ENCODE data around the gene FSCN2.

Gene FSCN2

DNA sequence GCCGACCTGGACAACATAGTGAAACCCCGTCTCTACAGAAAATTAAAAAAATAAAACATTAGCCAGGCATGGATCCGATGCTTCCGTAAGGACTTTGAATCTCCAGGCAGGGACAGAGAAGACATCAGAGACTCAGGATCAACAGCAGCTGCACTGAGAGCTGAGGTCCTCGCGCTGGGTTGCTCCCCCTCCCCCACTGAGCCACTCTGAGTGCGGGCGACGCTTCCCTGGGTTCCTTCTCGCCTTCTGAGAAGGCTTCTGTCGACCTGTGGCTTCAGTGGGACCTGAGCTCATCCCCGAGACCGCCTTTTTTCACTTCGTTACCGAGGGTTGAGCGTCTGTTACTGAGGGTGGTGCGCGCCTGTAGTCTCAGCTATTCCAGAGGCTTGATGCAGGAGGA lies 36.0 kb upstream of the FSCN2 start:
- no peak overlapping the region for H3K4me3 ChIP-seq (replicated peaks; ENCODE audit: low read depth, low read length)
- TF ChIP-seq, protein P1, sequence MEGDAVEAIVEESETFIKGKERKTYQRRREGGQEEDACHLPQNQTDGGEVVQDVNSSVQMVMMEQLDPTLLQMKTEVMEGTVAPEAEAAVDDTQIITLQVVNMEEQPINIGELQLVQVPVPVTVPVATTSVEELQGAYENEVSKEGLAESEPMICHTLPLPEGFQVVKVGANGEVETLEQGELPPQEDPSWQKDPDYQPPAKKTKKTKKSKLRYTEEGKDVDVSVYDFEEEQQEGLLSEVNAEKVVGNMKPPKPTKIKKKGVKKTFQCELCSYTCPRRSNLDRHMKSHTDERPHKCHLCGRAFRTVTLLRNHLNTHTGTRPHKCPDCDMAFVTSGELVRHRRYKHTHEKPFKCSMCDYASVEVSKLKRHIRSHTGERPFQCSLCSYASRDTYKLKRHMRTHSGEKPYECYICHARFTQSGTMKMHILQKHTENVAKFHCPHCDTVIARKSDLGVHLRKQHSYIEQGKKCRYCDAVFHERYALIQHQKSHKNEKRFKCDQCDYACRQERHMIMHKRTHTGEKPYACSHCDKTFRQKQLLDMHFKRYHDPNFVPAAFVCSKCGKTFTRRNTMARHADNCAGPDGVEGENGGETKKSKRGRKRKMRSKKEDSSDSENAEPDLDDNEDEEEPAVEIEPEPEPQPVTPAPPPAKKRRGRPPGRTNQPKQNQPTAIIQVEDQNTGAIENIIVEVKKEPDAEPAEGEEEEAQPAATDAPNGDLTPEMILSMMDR (IDR thresholded peaks at IDR 0.05; ENCODE audit: low read depth, low read length, missing control alignments), result no peak
- no peak for DNase-seq (ENCODE audit: extremely low read depth, low read depth)

DNA sequence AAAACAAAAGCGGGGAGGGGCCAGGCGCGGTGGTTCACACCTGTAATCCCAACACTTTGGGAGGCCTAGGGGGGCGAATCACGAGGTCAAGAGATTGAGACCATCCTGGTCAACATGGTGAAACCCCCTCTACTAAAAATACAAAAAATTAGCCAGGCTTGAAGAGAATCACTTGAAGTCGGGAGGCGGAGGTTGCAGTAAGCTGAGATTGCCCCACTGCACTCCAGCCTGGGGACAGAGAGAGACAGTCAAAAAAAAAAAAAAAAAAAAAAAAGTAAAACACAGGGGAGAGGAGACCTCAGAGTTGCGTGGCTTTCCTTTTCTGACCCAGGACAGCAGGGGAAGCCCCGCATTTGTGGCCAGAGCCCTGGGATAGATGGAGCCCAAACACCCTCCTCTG lies 35.5 kb upstream of the FSCN2 start:
- DNase-seq (ENCODE audit: extremely low read depth, low read depth), result no peak
- no peak overlapping the region for H3K4me3 ChIP-seq (replicated peaks; ENCODE audit: low read depth, low read length)
- TF ChIP-seq, protein P1 (IDR thresholded peaks at IDR 0.05; ENCODE audit: low read depth, low read length, missing control alignments), result no peak

GRCh38 chr17:81493198-81494038 lies 34.8 kb upstream of the FSCN2 start:
- DNase-seq (ENCODE audit: extremely low read depth, low read depth), result no peak
- TF ChIP-seq, protein P1 (IDR thresholded peaks at IDR 0.05; ENCODE audit: low read depth, low read length, missing control alignments), result no peak
- H3K4me3 ChIP-seq (replicated peaks; ENCODE audit: low read depth, low read length), result no peak overlapping the region

- TF ChIP-seq, protein P1 (IDR thresholded peaks at IDR 0.05; ENCODE audit: low read depth, low read length, missing control alignments), result no peak
- no peak for DNase-seq (ENCODE audit: extremely low read depth, low read depth)
- H3K4me3 ChIP-seq (replicated peaks; ENCODE audit: low read depth, low read length), result no peak overlapping the region
These were observed 33.4 kb upstream of the FSCN2 start for GRCh38 chr17:81494626-81495377.

DNA sequence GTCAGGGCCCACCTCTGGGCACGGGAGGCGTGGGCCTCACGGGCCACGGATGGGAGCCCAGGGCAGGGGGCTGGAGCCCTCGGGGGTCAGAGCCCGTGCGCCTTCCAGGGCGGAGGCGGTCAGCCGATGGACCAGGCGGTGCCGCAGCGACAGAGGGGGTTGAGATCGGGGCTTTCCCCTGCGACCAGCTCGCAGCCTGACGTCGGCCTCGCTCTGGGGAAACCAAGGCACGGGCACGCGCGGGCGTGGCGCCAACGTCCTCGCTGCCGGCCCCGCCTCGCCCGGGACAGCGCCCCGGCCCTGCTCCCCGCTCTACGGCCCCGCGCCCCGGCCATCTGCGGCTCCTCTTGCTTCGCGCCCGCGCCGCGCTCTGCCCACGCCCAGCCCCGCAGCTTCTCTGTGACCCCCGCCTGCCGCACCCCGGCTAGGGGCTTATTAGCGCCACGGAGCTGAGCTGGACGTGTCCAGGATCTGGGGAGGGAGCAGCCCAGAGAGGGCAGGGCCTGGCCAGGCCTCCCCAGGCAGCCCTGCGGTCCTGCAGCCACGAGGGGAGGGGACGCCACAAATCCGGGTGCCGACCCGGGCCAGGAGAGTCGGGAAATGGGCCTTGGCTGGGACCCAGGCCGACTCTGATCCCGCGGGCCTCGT lies 29.1 kb upstream of the FSCN2 start:
- H3K4me3 ChIP-seq (replicated peaks; ENCODE audit: low read depth, low read length), result no peak overlapping the region
- TF ChIP-seq, protein P1 (IDR thresholded peaks at IDR 0.05; ENCODE audit: low read depth, low read length, missing control alignments), result no peak
- DNase-seq (ENCODE audit: extremely low read depth, low read depth), result no peak

- TF ChIP-seq, protein P1 (IDR thresholded peaks at IDR 0.05; ENCODE audit: low read depth, low read length, missing control alignments), result no peak
- DNase-seq (ENCODE audit: extremely low read depth, low read depth), result no peak
- no peak overlapping the region for H3K4me3 ChIP-seq (replicated peaks; ENCODE audit: low read depth, low read length)
These were observed 28.6 kb upstream of the FSCN2 start for GRCh38 chr17:81499601-81499970.
